Caco-2 (cell line): ENCODE measurements around the gene COL4A2. TPM values are rescaled to one million over a fixed set of nuclear protein-coding genes. Genes with fewer than 3 reads are reported as not detected.

ENCODE experiments used
- BruUV-seq: library from RNA; stranded (reverse); fragments of 400-500 nt; replicated peaks from 2 replicates; lab custom pipeline; 2021; lab: Mats Ljungman, UMichigan
- CTCF ChIA-PET: fragments of 300-600 bp; sonication (Branson Sonifier 250); formaldehyde crosslinking; loops from one replicate; lab custom pipeline; 2022; ENCODE audit warnings: antibody characterized with exemption; lab: Charles Lee
- POLR2A ChIA-PET: fragments of 300-600 bp; sonication (Branson Sonifier 250); formaldehyde crosslinking; loops from one replicate; lab custom pipeline; 2022; ENCODE audit warnings: antibody characterized with exemption; lab: Charles Lee
- DNase-seq, 2 experiments: peaks; one replicate each; pipeline versions ENCODE4 v3.0.0 to v3.0.0-alpha.2; 2020 to 2022
- H3K27me3 ChIP-seq: replicated peaks from 2 replicates; pipeline ENCODE4 v1.6.0; 2011; ENCODE audit warnings: low read length; ENCODE audit not compliant: control insufficient read depth, insufficient read depth
- H3K36me3 ChIP-seq: 2 replicates; pipeline ENCODE4 v1.5.1; 2011; ENCODE audit warnings: low read length; ENCODE audit not compliant: control insufficient read depth, insufficient read depth
- H3K4me1 ChIP-seq: fragments of 250-450 bp; sonication (Bioruptor Pico); 2 replicates; pipeline ENCODE4 v1.5.1; 2020; ENCODE audit warnings: mild to moderate bottlenecking
- H3K4me3 ChIP-seq: 2 replicates; pipeline ENCODE4 v1.5.1; 2011; ENCODE audit warnings: low read depth, mild to moderate bottlenecking, control low read depth, low read length
- H3K9me3 ChIP-seq: fragments of 250-450 bp; sonication (Bioruptor Pico); 2 replicates; pipeline ENCODE4 v1.5.1; 2020; ENCODE audit warnings: mild to moderate bottlenecking, moderate library complexity
- H3K27ac Mint-ChIP-seq: one replicate; pipeline ENCODE4 v1.8.0; 2022; ENCODE audit warnings: mixed read lengths; ENCODE audit not compliant: unreplicated experiment
- H3K27me3 Mint-ChIP-seq: one replicate; pipeline ENCODE4 v1.8.0; 2022; ENCODE audit warnings: mixed read lengths; ENCODE audit not compliant: insufficient read depth, unreplicated experiment
- H3K36me3 Mint-ChIP-seq: one replicate; pipeline ENCODE4 v1.8.0; 2022; ENCODE audit warnings: mild to moderate bottlenecking, mixed read lengths; ENCODE audit not compliant: insufficient read depth, unreplicated experiment
- H3K4me1 Mint-ChIP-seq: one replicate; pipeline ENCODE4 v1.8.0; 2022; ENCODE audit warnings: low read depth, mixed read lengths; ENCODE audit not compliant: unreplicated experiment
- H3K4me3 Mint-ChIP-seq: one replicate; pipeline ENCODE4 v1.8.0; 2022; ENCODE audit warnings: mild to moderate bottlenecking, moderate library complexity, mixed read lengths; ENCODE audit not compliant: unreplicated experiment
- H3K9me3 Mint-ChIP-seq: one replicate; pipeline ENCODE4 v1.8.0; 2022; ENCODE audit warnings: mixed read lengths; ENCODE audit not compliant: unreplicated experiment
- CTCF ChIP-seq, 2 experiments: fragments of 200-600 bp in 1 of 2; IDR thresholded peaks; 1 replicate in 1 of 2; 2 replicates in 1 of 2; pipeline versions ENCODE4 v1.5.1 to v1.8.0; 2011 to 2022; ENCODE audit warnings: antibody characterized with exemption in 1 of 2, control low read depth in 1 of 2, inconsistent platforms in 1 of 2, low read depth in 1 of 2, low read length in 1 of 2, mild to moderate bottlenecking in 1 of 2, moderate library complexity in 1 of 2; ENCODE audit not compliant: insufficient read depth in 1 of 2, severe bottlenecking in 1 of 2, unreplicated experiment in 1 of 2
- intact Hi-C: fragments of 100-400 bp; cut with micrococcal nuclease; formaldehyde crosslinking; loops from one replicate; pipeline ENCODE4 v1.10.0; 2022; ENCODE audit not compliant: unreplicated experiment
- total RNA-seq: library from RNA; stranded (reverse); gene quantifications from 2 replicates; pipeline ENCODE4 v1.2.3, GENCODE V29; 2022

COL4A2 gene
- total RNA-seq, 1 experiment from 2014 or later: 19.2 TPM

GRCh38 chr13:110399801-110400200 is 92.7 kb downstream of the COL4A2 start:
- Mint-ChIP-seq H3K27ac (no peak overlapping the region), H3K4me1 (no peaks in the 10 kb centered on the region), H3K27me3 (no peaks in the 10 kb centered on the region), H3K9me3 (no peaks in the 10 kb centered on the region), H3K36me3 (no peaks in the 10 kb centered on the region), H3K4me3 (no peak overlapping the region)
- ChIA-PET POLR2A (no interaction called here), CTCF (no interaction called here)
- DNase-seq: no peak
- Histone ChIP-seq H3K27me3 (no peaks in the 10 kb centered on the region), H3K9me3 (no peaks in the 10 kb centered on the region), H3K36me3 (no peaks in the 10 kb centered on the region), H3K4me1 (peaks cover 6% of the 10 kb centered on the region; the same call in 1 of the 2 replicates), H3K4me3 (no peak overlapping the region)
- TF ChIP-seq CTCF (IDR thresholded peaks at IDR 0.05; ENCODE audit: insufficient read depth in 1 of 2, low read depth in 1 of 2, low read length in 1 of 2, severe bottlenecking in 1 of 2, unreplicated experiment in 1 of 2): no peak
- no TSS peak for BruUV-seq
- intact Hi-C loops: no loop called here

GRCh38 chr13:110400786-110401533 is 93.9 kb downstream of the COL4A2 start:
- H3K4me3 ChIP-seq: no peak overlapping the region
- no peak overlapping the region for H3K4me3 Mint-ChIP-seq
- no peak for DNase-seq
- H3K36me3 ChIP-seq: no peaks in the 10 kb centered on the region
- no peaks in the 10 kb centered on the region for H3K4me1 Mint-ChIP-seq
- no peak for TF ChIP-seq CTCF (IDR thresholded peaks at IDR 0.05; ENCODE audit: insufficient read depth in 1 of 2, low read depth in 1 of 2, low read length in 1 of 2, severe bottlenecking in 1 of 2, unreplicated experiment in 1 of 2)
- H3K36me3 Mint-ChIP-seq: no peaks in the 10 kb centered on the region
- intact Hi-C loops: no loop called here
- no peaks in the 10 kb centered on the region for H3K27me3 ChIP-seq
- no peak overlapping the region for H3K27ac Mint-ChIP-seq
- H3K4me1 ChIP-seq: peaks cover 6% of the 10 kb centered on the region; the same call in 1 of the 2 replicates
- no peaks in the 10 kb centered on the region for H3K9me3 ChIP-seq
- CTCF ChIA-PET: no interaction called here
- H3K27me3 Mint-ChIP-seq: no peaks in the 10 kb centered on the region
- POLR2A ChIA-PET: no interaction called here
- H3K9me3 Mint-ChIP-seq: no peaks in the 10 kb centered on the region
- BruUV-seq: no TSS peak

DNA sequence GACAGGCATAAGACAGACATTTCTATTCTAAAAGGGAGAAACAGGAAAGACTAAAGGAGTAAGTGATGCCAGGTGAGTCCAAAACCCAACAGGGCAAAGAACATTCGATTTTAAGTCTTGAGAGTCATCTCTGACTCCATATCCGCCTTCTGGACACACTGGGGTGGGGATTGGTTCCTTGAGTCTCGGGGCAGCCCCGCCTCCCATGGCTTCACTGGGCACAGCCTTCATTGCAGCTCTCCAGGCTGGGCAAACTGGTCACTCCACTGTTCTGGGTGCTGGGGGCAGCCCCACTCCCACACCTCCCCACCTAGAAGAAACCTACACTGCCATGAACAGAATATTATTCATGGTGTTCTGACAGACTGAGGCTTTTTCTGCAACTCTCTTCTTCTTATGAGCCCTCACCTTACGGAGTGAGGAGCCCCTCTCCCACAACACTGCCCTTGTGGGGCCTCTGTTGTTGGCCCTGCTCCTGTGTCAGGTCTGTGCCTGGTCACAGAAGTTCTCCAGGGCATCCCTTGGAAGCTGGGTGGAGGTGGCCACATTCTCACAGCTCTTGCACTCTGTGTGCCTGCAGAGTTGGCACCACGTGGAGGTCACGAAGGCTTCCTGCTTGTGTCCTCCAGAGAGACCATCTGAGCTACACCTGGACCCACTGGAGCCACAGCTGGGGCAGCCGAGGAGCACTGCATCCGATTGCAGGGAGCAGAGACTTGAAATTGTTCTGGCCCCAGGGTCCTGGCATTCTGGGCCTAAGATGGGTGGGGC is 95.4 kb downstream of the COL4A2 start:
- no TSS peak for BruUV-seq
- Histone ChIP-seq H3K27me3 (no peaks in the 10 kb centered on the region), H3K4me3 (no peak overlapping the region), H3K4me1 (peaks cover 6% of the 10 kb centered on the region; the same call in 1 of the 2 replicates), H3K9me3 (no peaks in the 10 kb centered on the region), H3K36me3 (no peaks in the 10 kb centered on the region)
- Mint-ChIP-seq H3K27me3 (no peaks in the 10 kb centered on the region), H3K9me3 (no peaks in the 10 kb centered on the region), H3K4me3 (no peak overlapping the region), H3K4me1 (no peaks in the 10 kb centered on the region), H3K36me3 (no peaks in the 10 kb centered on the region), H3K27ac (no peak overlapping the region)
- TF ChIP-seq CTCF (IDR thresholded peaks at IDR 0.05; ENCODE audit: insufficient read depth in 1 of 2, low read depth in 1 of 2, low read length in 1 of 2, severe bottlenecking in 1 of 2, unreplicated experiment in 1 of 2): no peak
- intact Hi-C loops: no loop called here
- ChIA-PET POLR2A (no interaction called here), CTCF (no interaction called here)
- no peak for DNase-seq
